Left renal pelvis (tissue), 4 donors: ENCODE results near the gene ATP7B. TPM values are rescaled to one million over a fixed set of nuclear protein-coding genes. Genes with fewer than 3 reads are reported as not detected.

ENCODE experiments used
- DNase-seq, 4 donors: peaks; one replicate each; pipeline ENCODE4 v3.0.0-alpha.2; 2013; ENCODE audit warnings: low read depth in 4 of 4, low spot score in 3 of 4
- polyA plus RNA-seq, 4 donors: library from polyadenylated mRNA; unstranded; fragments of 120-200 nt; gene quantifications; one replicate each; pipeline ENCODE4 v1.2.1, GENCODE V29; 2013; ENCODE audit not compliant: insufficient read length in 4 of 4

Gene ATP7B
- polyA plus RNA-seq, 4 donors = 6.6 to 20.5 (median 17.8) TPM

DNA sequence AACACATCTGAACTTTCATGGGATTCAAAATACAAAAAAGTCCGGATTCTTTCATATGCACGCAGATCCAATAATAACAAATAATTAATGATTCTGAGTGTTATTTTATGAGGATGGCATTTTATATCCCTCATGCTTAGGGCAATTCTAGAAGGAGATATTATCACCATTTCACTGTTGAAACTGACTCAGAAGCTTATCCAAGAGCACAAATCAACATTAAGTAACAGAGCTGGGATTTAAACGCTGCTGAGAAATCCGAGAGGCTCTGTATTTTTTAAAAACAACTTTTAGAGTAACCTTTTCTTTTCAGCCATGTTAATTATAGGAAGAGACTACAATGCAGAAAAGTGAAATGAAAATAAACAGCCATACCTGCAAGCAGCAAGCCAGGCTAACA is 30.3 kb downstream of the ATP7B start:
- DNase-seq = no peak

- no peak for DNase-seq
Measured at GRCh38 chr13:51978796-51979556, 32.3 kb downstream of the ATP7B start.

- DNase-seq = no peak
Measured at GRCh38 chr13:51977625-51978024, 33.6 kb downstream of the ATP7B start.

DNA sequence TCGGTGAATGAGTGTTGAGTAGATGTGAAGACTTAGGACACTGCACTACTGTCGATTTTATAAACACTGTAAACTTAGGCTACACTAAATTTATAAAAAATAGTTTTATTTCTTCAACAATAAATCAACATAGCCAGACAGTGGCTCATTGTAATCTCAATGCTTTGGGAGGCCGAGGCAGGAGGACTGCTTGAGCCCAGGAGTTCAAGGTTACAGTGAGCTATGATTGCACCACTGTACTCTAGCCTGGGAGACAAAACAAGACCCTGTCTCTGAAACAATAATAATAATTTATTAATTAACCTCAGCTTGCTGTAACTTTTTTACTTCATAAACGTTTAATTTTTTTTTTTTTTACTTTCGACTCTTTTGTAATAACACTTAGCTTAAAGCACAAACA is 34.4 kb downstream of the ATP7B start:
- no peak for DNase-seq

DNA sequence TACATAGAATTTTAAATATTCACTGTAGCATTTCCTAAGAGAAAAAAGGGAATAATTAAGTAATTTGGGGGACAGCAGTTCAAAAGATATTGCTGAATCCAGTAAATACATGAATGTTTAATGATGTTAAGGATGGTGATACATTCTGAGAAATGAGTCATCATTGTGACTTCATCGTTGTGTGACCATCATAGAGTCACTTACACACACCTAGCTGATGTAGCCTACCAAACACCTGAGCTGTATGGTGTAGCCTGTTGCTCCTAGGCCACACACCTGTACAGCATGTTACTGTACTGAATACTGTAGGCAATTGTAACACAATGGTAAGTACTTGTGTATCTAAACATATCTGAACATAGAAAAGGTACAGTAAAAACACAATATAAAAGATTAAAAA is 34.8 kb downstream of the ATP7B start:
- DNase-seq = no peak

DNA sequence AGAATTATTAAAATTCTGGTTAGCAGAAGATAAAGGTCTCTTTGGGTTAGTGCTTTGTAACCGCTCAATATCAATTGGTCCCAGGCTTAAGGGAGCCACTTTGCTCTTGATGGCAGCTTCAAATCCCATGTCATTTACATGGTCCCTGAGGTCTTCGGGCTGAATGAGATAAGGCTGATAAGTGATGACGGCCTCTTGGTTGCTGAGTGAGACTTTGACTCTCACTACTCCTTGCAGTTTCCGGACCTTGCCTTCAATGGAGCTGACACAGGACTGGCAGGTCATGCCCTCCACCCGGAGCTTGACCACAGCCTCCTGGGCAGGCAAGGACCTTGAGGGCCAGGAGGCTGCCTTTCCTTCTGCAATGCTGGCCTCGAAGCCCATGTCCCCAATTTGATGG is 36.8 kb downstream of the ATP7B start:
- DNase-seq = no peak

DNA sequence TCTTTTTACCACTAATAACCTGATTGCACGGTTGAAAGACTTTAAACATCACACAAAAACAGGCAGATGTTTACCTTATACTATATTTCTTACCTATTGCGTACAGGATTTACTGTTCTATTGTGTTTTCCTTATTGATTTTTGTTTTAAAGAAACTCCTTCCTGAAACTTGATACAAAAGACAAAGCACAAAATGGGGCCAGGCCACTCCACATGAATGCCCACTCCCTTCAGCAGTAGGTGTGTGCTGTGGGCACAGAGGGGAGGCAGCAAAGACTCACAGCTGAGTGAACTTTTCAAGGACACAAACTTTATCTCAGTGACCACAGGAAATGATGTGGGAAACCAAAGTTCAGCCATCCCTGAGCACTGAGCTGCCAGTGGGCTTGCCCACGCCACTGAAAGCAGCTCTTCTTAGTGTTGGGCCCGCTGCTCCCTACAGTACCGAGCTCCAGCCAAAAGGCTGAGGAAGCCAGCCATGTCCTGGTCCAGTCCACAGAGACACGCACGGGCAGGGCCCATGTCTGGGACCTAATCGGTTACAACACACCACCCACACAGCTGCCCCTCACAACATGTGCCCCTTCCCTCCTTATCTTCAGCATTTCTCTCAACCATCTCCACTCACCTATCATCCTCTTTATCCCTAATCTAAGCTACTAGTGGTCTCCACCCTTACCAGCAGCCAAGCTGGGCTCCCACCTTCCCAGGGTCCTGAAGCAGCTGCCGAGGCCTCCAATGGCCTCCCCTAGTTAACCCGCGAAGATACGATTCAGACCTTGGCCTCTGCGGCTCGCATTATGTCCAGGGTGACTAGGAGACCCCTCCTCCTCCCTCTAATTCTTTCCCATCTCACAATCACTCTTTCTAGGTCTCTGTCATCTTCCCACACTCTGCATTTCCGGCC is 39.5 kb downstream of the ATP7B start:
- DNase-seq = no peak

- no peak for DNase-seq
Measured at GRCh38 chr13:51970349-51970748, 40.9 kb downstream of the ATP7B start.

DNA sequence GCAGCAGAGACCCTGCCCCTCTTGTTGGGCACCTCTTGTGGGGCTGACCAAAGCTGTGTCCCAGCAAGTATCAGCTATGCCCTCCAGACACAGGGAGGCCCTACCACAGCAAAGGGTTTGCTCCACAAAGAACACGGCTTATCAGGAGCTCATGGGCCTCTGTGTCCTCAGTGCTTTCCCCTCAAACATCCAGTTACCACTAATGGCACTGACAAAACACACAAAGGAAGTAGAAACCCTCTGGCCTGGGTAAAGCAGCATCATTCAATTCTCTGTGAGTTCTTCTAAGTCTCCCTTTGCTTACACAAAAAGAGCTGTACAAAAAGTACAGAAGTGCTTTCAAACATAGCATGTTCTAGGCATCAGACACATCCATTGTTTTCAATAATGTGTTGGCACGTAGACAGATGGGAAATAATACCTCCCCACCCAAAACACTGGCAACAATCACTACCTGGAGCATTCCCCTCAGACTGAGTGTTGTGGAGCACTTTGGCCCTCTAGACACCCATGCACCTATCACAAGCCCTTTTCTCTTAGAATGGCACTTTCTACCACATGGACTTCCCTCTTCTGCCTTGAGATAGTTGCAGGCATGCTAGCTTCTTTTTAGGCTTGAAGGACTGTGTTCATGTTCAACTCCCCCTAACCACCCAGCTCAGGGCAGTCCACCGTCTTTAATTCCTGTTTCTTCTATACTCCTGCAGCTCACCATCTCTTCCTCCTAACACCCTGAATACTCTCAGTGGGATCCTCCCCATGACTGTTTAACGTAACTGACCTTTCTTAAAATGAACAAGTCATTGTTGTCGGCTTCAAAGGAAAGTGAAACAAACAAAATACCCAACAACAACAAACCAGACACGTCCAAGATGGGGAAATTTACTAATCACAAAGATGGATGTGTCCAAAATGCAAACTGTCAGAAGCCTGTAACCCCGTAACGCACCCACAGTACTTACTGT is 43.5 kb downstream of the ATP7B start:
- DNase-seq = no peak

- no peak for DNase-seq
Measured at GRCh38 chr13:51966186-51966585, 45.1 kb downstream of the ATP7B start.

GRCh38 chr13:51961493-51962403 is 49.5 kb downstream of the ATP7B start:
- no peak for DNase-seq

- no peak for DNase-seq
Measured at GRCh38 chr13:51960766-51961165, 50.5 kb downstream of the ATP7B start.

DNA sequence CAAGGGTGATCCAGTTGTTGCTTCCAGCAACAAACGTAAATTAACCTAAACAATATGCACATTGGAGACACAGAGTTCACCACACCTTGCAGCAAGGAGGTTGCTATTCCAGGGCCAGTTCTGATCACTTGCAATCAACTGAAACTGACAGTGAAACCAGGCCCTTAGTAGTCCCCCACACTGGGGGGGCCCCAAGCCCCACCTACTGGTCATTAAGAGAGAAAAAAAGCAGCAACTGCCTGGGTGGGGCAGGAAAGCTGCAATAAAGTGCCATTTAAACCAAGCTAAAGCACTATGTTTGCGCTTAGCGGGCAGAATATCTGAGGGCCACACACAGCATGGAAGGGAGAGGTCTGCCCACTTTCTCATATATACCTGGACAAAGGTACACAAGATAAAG is 51.5 kb downstream of the ATP7B start:
- DNase-seq = no peak

GRCh38 chr13:51958217-51958547 is 53.1 kb downstream of the ATP7B start:
- DNase-seq = no peak

- no peak for DNase-seq
Measured at GRCh38 chr13:51957377-51958216, 53.7 kb downstream of the ATP7B start.

DNA sequence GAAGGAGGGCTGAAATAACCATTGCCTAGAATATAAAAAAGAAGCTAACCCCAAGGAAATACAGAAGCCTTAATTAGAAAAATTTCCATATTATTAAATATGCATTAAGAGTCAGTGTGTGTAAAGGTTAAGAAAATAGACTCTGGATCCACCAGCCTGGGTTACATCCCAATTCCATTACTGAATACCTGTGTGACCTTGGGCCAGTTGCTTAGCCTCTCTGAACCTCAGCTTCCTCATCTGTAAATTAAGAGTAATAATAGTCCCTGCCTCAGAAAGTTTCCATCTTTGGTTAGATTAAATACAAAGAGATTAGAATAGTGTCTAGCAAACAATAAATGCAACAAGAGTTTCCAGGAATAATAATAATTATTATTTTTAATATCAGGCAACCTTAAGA is 54.5 kb downstream of the ATP7B start:
- no peak for DNase-seq

GRCh38 chr13:51955816-51956603 is 55.2 kb downstream of the ATP7B start:
- DNase-seq = no peak

DNA sequence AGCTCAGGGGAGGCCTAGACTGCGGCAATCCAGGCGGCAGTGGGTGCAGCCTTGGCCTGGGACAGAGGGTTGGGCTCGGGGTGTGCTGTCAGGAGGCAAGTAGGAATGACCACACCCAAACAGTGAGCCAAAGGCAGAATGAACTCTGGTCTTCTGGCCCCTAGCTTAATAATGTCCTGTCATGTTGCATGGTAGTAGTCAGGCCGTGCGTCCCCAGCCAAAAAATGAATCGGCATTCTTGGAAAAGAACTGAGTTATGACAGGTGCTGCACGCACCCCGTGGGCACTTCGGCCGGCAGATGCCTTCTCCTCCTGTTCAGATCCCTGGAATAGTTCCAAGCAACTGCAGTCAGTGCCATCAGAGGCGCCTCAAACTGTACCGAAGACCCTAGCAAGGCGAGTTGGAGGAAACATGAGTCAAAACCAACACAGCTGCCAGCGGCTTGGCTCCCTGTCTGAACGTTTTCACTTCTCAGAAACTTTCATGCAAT is 55.9 kb downstream of the ATP7B start:
- no peak for DNase-seq
